ENCODE measurements around the gene WNK1.
"Not testable (repeated sequence)": the region's sequence is repeated elsewhere in the genome, so short reads cannot be mapped to it uniquely, and the experiment has no call there.

WNK1 gene

DNA sequence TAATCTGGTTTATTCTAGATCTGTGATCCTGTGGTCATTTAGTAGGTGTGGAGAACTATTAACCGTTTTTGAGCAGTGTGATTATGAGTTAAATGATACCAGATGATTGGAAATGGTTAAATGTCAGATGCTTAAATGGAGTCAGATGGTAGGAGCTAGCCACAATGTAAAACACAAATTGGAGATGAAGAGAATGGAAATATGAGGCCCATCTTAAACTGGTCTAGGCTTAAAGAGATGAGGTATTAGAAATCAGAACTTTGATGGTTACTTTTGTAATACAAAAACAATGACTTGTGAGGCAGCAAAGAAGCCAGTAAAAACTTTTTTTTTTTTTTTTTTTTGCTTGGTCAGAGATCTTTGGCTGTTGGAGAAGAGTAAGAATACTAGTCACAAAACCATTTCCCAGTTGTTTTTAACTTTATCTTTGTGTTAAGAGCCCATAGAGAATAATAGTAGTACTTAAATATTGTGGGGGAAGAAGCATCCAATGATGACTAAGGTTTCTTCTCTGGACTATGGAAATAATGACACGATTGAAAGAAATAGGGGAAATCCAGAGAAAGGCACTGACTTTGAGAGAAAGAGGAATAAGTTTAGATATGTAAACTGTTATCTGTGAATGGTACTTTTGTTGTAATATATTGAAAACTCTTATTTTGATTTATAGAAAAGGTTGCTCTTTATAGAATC lies 95.9 kb downstream of the WNK1 start:
- no peak for DNase-seq (ENCODE audit: extremely low read depth, low read depth)
- TF ChIP-seq, protein P1, sequence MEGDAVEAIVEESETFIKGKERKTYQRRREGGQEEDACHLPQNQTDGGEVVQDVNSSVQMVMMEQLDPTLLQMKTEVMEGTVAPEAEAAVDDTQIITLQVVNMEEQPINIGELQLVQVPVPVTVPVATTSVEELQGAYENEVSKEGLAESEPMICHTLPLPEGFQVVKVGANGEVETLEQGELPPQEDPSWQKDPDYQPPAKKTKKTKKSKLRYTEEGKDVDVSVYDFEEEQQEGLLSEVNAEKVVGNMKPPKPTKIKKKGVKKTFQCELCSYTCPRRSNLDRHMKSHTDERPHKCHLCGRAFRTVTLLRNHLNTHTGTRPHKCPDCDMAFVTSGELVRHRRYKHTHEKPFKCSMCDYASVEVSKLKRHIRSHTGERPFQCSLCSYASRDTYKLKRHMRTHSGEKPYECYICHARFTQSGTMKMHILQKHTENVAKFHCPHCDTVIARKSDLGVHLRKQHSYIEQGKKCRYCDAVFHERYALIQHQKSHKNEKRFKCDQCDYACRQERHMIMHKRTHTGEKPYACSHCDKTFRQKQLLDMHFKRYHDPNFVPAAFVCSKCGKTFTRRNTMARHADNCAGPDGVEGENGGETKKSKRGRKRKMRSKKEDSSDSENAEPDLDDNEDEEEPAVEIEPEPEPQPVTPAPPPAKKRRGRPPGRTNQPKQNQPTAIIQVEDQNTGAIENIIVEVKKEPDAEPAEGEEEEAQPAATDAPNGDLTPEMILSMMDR (IDR thresholded peaks at IDR 0.05; ENCODE audit: low read depth, low read length, missing control alignments): no peak
- no peak overlapping the region for H3K4me3 ChIP-seq (replicated peaks; ENCODE audit: low read depth, low read length)

DNA sequence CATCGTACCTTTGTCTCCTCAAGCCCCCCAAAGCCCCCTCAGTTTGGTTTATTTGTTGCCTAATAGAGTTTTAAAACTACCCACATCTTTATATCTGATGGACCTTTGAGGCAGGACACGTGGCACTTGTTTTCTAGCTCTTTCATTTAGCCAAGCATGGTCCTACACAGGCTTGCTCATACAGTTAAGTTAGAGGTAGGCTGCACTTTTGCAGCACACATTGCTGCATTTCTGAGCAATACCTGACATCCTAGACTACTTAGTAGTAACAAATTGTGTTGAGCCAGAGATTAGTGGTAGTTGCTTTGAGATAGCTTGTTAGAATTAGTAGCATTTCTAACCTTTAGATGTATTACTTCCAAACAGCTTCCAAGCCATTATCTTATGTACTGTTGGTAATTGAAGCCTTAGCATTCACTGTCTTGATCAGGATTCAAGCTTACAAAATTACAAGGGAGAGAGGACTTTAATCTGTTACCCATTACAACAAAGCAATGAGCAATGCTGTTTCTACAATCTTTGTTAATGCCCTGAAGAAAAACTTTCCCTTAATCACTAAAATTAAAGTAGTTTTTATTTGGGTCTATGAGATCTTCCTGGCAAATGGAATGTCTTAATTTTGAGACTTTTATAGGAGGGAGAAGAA lies 96.6 kb downstream of the WNK1 start:
- DNase-seq (ENCODE audit: extremely low read depth, low read depth): no peak
- TF ChIP-seq, protein P1 (IDR thresholded peaks at IDR 0.05; ENCODE audit: low read depth, low read length, missing control alignments): no peak
- no peak overlapping the region for H3K4me3 ChIP-seq (replicated peaks; ENCODE audit: low read depth, low read length)

DNA sequence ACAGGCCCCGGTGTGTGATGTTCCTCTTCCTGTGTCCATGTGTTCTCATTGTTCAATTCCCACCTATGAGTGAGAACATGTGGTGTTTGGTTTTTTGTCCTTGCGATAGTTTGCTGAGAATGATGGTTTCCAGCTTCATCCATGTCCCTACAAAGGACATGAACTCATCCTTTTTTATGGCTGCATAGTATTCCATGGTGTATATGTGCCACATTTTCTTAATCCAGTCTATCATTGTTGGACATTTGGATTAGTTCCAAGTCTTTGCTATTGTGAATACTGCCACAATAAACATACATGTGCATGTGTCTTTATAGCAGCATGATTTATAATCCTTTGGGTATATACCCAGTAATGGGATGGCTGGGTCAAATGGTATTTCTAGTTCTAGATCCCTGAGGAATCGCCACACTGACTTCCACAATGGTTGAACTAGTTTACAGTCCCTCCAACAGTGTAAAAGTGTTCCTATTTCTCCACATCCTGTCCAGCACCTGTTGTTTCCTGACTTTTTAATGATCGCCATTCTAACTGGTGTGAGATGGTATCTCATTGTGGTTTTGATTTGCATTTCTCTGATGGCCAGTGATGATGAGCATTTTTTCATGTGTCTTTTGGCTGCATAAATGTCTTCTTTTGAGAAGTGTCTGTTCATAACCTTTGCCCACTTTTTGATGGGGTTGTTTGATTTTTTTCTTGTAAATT lies 97.5 kb downstream of the WNK1 start:
- DNase-seq (ENCODE audit: extremely low read depth, low read depth); H3K4me3 ChIP-seq (replicated peaks; ENCODE audit: low read depth, low read length): not testable (repeated sequence)

DNA sequence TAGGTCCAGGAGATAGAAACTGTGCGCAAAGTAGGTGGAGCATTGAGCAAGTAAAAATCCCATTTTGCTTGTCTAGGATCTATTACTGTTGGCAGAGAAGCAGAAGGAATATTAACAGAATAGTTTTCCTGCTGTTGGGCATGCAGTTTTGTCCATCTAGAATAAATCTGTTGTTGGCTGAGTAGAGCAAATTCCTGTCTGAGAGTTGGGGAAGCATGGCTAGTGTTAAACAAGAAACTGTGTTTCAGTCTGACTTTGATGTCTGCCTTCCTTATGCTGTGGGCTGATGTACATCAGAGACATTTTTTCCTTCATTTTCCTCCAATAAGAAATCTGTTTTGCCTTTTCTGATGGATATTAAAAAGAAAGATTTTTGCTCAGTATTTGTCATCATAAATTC lies 99.0 kb downstream of the WNK1 start:
- TF ChIP-seq, protein P1 (IDR thresholded peaks at IDR 0.05; ENCODE audit: low read depth, low read length, missing control alignments): no peak
- DNase-seq (ENCODE audit: extremely low read depth, low read depth): no peak
- H3K4me3 ChIP-seq (replicated peaks; ENCODE audit: low read depth, low read length): no peak overlapping the region

DNA sequence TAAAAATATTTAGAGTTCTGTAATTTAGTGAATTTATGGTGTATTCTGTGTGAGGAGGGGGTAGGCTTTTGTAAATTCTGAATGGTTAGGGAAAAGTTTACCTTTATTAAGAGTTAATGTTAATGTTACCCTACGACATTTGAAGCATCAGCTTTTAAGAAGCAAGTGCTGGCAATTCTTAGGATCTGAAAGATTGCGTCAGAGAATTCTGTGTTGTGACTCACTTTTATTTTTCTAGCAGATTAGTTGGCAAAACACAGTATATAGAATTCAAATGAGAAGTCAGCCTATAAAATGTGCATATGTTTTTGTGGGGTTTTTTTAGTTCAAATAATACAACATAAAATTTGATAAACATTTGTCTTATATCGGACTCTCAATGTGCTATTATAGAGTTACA lies 99.5 kb downstream of the WNK1 start:
- no peak overlapping the region for H3K4me3 ChIP-seq (replicated peaks; ENCODE audit: low read depth, low read length)
- TF ChIP-seq, protein P1 (IDR thresholded peaks at IDR 0.05; ENCODE audit: low read depth, low read length, missing control alignments): no peak
- no peak for DNase-seq (ENCODE audit: extremely low read depth, low read depth)

DNA sequence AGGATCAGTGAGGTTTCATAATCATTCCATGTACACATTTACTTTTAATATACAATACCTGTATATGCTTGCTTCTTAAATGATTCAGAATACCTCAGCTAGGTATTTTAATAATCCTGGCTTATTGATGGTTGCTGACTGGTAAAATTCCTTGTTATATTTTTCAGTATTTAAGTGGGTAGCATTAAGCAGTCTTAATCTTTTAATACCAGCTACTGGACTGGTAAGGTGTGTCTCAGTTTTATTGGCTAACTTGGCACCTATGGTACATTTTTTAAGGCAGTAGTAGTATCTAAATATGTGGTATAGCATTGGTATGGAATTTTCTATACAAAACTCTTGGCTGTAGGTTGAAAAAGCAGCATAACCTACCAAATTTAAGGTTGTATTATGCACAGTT lies 100.5 kb downstream of the WNK1 start:
- TF ChIP-seq, protein P1 (IDR thresholded peaks at IDR 0.05; ENCODE audit: low read depth, low read length, missing control alignments): no peak
- DNase-seq (ENCODE audit: extremely low read depth, low read depth): no peak
- no peak overlapping the region for H3K4me3 ChIP-seq (replicated peaks; ENCODE audit: low read depth, low read length)

DNA sequence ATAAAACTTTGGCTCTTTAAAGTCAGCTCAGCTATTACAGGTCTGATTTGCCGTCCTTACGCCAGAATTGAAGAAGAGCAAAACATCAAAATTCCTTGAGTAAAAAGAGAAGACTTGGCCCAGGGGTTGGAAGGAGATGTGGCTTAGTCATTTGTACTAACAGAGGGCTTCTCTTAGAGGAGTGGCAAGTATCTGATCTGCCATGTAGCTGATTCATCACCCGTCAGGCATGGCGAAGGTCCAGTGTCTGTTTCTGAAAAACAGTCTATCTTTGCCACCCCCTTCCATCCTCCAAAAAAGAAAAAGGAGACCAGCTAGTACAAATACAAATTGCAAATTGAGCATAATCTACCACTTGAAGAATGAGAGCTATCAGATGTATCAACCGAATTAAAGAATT lies 105.2 kb downstream of the WNK1 start:
- no peak for DNase-seq (ENCODE audit: extremely low read depth, low read depth)
- no peak overlapping the region for H3K4me3 ChIP-seq (replicated peaks; ENCODE audit: low read depth, low read length)
- TF ChIP-seq, protein P1 (IDR thresholded peaks at IDR 0.05; ENCODE audit: low read depth, low read length, missing control alignments): no peak
